GM12878 (cell line): ENCODE data around the gene SLC12A7. TPM values are rescaled to one million over a fixed set of nuclear protein-coding genes. Genes with fewer than 3 reads are reported as not detected.

ENCODE experiments used
- ATAC-seq: fragments of 200-7000 bp; cut with Tn5 transposase; 3 replicates; pipeline ENCODE4 v1.9.1; 2020; ENCODE audit warnings: mild to moderate bottlenecking, moderate library complexity
- BruUV-seq: library from RNA; stranded (reverse); fragments of 400-500 nt; replicated peaks from 2 replicates; lab custom pipeline; 2021; lab: Mats Ljungman, UMichigan
- CTCF ChIA-PET: fragments of 300-600 bp; sonication (Branson Sonifier 250); formaldehyde crosslinking; extraction: SDS; loops from one replicate; lab custom pipeline; 2021; ENCODE audit warnings: inconsistent platforms; lab: Yijun Ruan, JAX
- POLR2A ChIA-PET: fragments of 350-600 bp; formaldehyde crosslinking; extraction: SDS; loops from one replicate; lab custom pipeline; 2021; ENCODE audit warnings: inconsistent platforms; lab: Charles Lee
- RAD21 ChIA-PET: fragments of 300-600 bp; sonication (Branson Sonifier 250); formaldehyde crosslinking; loops from one replicate; lab custom pipeline; 2023; ENCODE audit warnings: antibody characterized with exemption; ENCODE audit not compliant: unreplicated experiment; lab: Charles Lee
- SMC1A ChIA-PET: fragments of 300-600 bp; sonication (Branson Sonifier 250); formaldehyde crosslinking; loops from one replicate; lab custom pipeline; 2023; ENCODE audit not compliant: unreplicated experiment, uncharacterized antibody; lab: Charles Lee
- DNase-seq: peaks from one replicate; pipeline ENCODE4 v3.0.0-alpha.2; 2011; ENCODE audit warnings: low read depth, low spot score
- FAIRE-seq: peaks from 3 replicates; lab custom pipeline; 2011; peaks lifted over from hg19 to GRCh38; lab: Jason Lieb, UNC
- H2AFZ ChIP-seq: 2 replicates; pipeline ENCODE4 v1.6.0; 2011; ENCODE audit warnings: low read depth, low read length, control low read depth; ENCODE audit not compliant: control insufficient read depth
- H3K27ac ChIP-seq: 2 replicates; pipeline ENCODE4 v1.5.1; 2011; ENCODE audit warnings: control low read depth; ENCODE audit not compliant: control insufficient read depth, insufficient read depth
- H3K27me3 ChIP-seq, 2 experiments: replicated peaks in 1 of 2; 2 replicates each; pipeline versions ENCODE4 v1.6.0 to v1.6.1; 2011; ENCODE audit warnings: low read length in 1 of 2; ENCODE audit not compliant: control insufficient read depth in 2 of 2, insufficient read depth in 2 of 2
- H3K36me3 ChIP-seq, 2 experiments: 2 replicates each; pipeline ENCODE4 v1.5.1; 2011; ENCODE audit warnings: low read length in 1 of 2; ENCODE audit not compliant: control insufficient read depth in 2 of 2, insufficient read depth in 2 of 2
- H3K4me1 ChIP-seq: 2 replicates; pipeline ENCODE4 v1.6.1; 2011; ENCODE audit warnings: mild to moderate bottlenecking, low read length, moderate library complexity, mixed read lengths; ENCODE audit not compliant: control insufficient read depth, insufficient read depth
- H3K4me2 ChIP-seq: 2 replicates; pipeline ENCODE4 v1.6.0; 2011; ENCODE audit warnings: control low read depth; ENCODE audit not compliant: control insufficient read depth, insufficient read depth
- H3K4me3 ChIP-seq: fragments of 200-600 bp; sonication (generic); 2 replicates; pipeline ENCODE4 v1.5.1; 2016
- H3K79me2 ChIP-seq: 2 replicates; pipeline ENCODE4 v1.6.0; 2011; ENCODE audit warnings: low read length; ENCODE audit not compliant: control insufficient read depth, insufficient read depth
- H3K9ac ChIP-seq: 2 replicates; pipeline ENCODE4 v1.8.0; 2011; ENCODE audit warnings: low read length, control low read depth, mixed read lengths; ENCODE audit not compliant: control insufficient read depth, insufficient read depth
- H3K9me3 ChIP-seq: replicated peaks from 3 replicates; pipeline ENCODE4 v1.5.1; 2011; ENCODE audit warnings: mild to moderate bottlenecking, low read length; ENCODE audit not compliant: control insufficient read depth, insufficient read depth
- H4K20me1 ChIP-seq: 2 replicates; pipeline ENCODE4 v1.6.0; 2011; ENCODE audit not compliant: control insufficient read depth, insufficient read depth
- BCL3 ChIP-seq: IDR thresholded peaks from 2 replicates; pipeline ENCODE4 v1.6.1; 2011; ENCODE audit warnings: borderline replicate concordance, low read depth, mild to moderate bottlenecking, moderate library complexity, low read length; ENCODE audit not compliant: insufficient read depth, poor library complexity, severe bottlenecking
- EED ChIP-seq: sonication (generic); IDR thresholded peaks from 2 replicates; pipeline ENCODE4 v1.6.1; 2016; ENCODE audit warnings: antibody characterized with exemption, low read depth
- HDAC6 ChIP-seq: fragments of 200-600 bp; sonication (generic); IDR thresholded peaks from one replicate; pipeline ENCODE4 v1.8.0; 2017; ENCODE audit warnings: antibody characterized with exemption; ENCODE audit not compliant: unreplicated experiment
- HSF1 ChIP-seq: fragments of 150-350 bp; IDR thresholded peaks from 2 replicates; pipeline ENCODE4 v1.6.1; 2014; ENCODE audit warnings: mild to moderate bottlenecking, low read depth, low read length
- MTA3 ChIP-seq: IDR thresholded peaks from 2 replicates; pipeline ENCODE4 v1.6.1; 2012; ENCODE audit warnings: low read length, inconsistent platforms, borderline replicate concordance
- POLR2A ChIP-seq: IDR thresholded peaks from 2 replicates; pipeline ENCODE4 v1.6.1; 2011; ENCODE audit warnings: low read depth, mild to moderate bottlenecking, low read length
- POLR2AphosphoS5 ChIP-seq: IDR thresholded peaks from 2 replicates; pipeline ENCODE4 v1.6.1; 2011; ENCODE audit warnings: mild to moderate bottlenecking, low read length, inconsistent platforms
- RBBP5 ChIP-seq: fragments of 200-600 bp; sonication (generic); conservative IDR thresholded peaks from 2 replicates; pipeline ENCODE4 v1.6.1; 2016
- RELA ChIP-seq: fragments of 450-650 bp; IDR thresholded peaks from 2 replicates; pipeline ENCODE4 v1.8.0; 2014; ENCODE audit warnings: borderline replicate concordance; ENCODE audit not compliant: partially characterized antibody
- RUNX3 ChIP-seq: IDR thresholded peaks from 2 replicates; pipeline ENCODE4 v1.6.1; 2012; ENCODE audit warnings: low read length, inconsistent platforms
- SIN3A ChIP-seq: IDR thresholded peaks from 2 replicates; pipeline ENCODE4 v1.6.1; 2012; ENCODE audit warnings: low read depth, low read length, improper control_type of control experiment
- TCF3 ChIP-seq: IDR thresholded peaks from 2 replicates; pipeline ENCODE4 v1.6.1; 2012; ENCODE audit warnings: low read depth, mild to moderate bottlenecking, low read length, borderline replicate concordance; ENCODE audit not compliant: insufficient read depth
- YY1 ChIP-seq: IDR thresholded peaks from 2 replicates; pipeline ENCODE4 v1.6.1; 2011; ENCODE audit warnings: low read depth, mild to moderate bottlenecking, low read length
- ZNF217 ChIP-seq: fragments of 450-650 bp; IDR thresholded peaks from 2 replicates; pipeline ENCODE4 v1.6.1; 2017; ENCODE audit warnings: antibody characterized with exemption, mild to moderate bottlenecking
- ZSCAN29 ChIP-seq: fragments of 450-650 bp; IDR thresholded peaks from 2 replicates; pipeline ENCODE4 v1.6.1; 2017; ENCODE audit warnings: mild to moderate bottlenecking, moderate library complexity
- ZZZ3 ChIP-seq: IDR thresholded peaks from 2 replicates; pipeline ENCODE4 v1.6.1; 2011; ENCODE audit warnings: low read depth; ENCODE audit not compliant: control insufficient read depth, insufficient read length
- WGBS: methylation state at CpG from one replicate; pipeline ENCODE4 v1.1.6; 2016; ENCODE audit warnings: low lambda C conversion rate; ENCODE audit not compliant: insufficient replicate concordance, insufficient coverage; ENCODE audit errors: missing lambda C conversion rate; 5-methylcytosine and 5-hydroxymethylcytosine counted together
- in situ Hi-C: fragments of 300-500 bp; cut with MboI; formaldehyde crosslinking; loops from 9 replicates; pipeline ENCODE4 v1.14.3; 2018; ENCODE audit warnings: mixed read lengths
- intact Hi-C: fragments of 100-400 bp; cut with micrococcal nuclease; formaldehyde crosslinking; loops from one replicate; pipeline ENCODE4 v1.14.2; 2022; ENCODE audit not compliant: unreplicated experiment
- polyA plus RNA-seq, 11 experiments: library from polyadenylated mRNA; depleted of rRNA in 4 of 11; unstranded in 6 of 11; stranded (reverse) in 5 of 11; fragments of >200 nt; fragmentation: Nextera tagmentation in 4 of 11; fragmentation: Illumina TruSeq in 1 of 11; extraction: Ambion mirVana in 4 of 11; extraction: Trizol in 1 of 11; gene quantifications; 1 replicate in 1 of 11; 2 replicates in 10 of 11; pipeline versions ENCODE4 v1.2.1 to v1.2.3, GENCODE V29; 2011 to 2016; ENCODE audit warnings: inconsistent platforms in 2 of 11, missing spikeins in 2 of 11, low read depth in 1 of 11
- total RNA-seq, 4 experiments: library from RNA; depleted of rRNA in 3 of 4; stranded (reverse); fragments of >200 nt in 3 of 4; fragmentation: Illumina TruSeq in 1 of 4; extraction: Trizol in 1 of 4; gene quantifications; 2 replicates each; pipeline versions ENCODE4 v1.2.1 to v1.2.3, GENCODE V29; 2013 to 2021

The SLC12A7 gene
- total and polyA plus RNA-seq, 10 of the 15 experiments (the other 5 are each of a cell fraction or from before 2014, with no cell fraction given): 0.10 to 10.0 (median 2.9) TPM

- no peaks in the 10 kb centered on the region for H4K20me1 ChIP-seq
- H3K27me3 ChIP-seq: no peaks in the 10 kb centered on the region; a peak in 1 of 4 replicates
- CTCF ChIA-PET: interaction anchor here (1.1 kb wide), 1 partner anchor 224 kb away, joined by 3 read pairs; no protein-coding TSS in a partner anchor
- no peak overlapping the region for H3K9ac ChIP-seq
- ATAC-seq (no peak), FAIRE-seq (no peak), DNase-seq (no peak)
- TF ChIP-seq POLR2AphosphoS5 (no peak), RUNX3 (no peak)
- no peak overlapping the region for H3K4me3 ChIP-seq
- H3K27ac ChIP-seq: no peak overlapping the region
- WGBS: 46% methylated on average over 17 of the region's 19 CpGs
- H3K4me1 ChIP-seq: peaks cover 8% of the 10 kb centered on the region
- no TSS peak for BruUV-seq
- H2AFZ ChIP-seq: no peak overlapping the region
- intact Hi-C loops (loop anchor here (10.0 kb wide), 1 partner anchor 129 kb away; no protein-coding TSS in a partner anchor), in situ Hi-C loops (no loop called here)
- no peaks in the 10 kb centered on the region for H3K79me2 ChIP-seq
- H3K4me2 ChIP-seq: no peak overlapping the region
- RAD21 ChIA-PET: interaction anchor here (1.6 to 1.9 kb wide), 2 partner anchors 39 to 220 kb away, joined by 3 to 4 read pairs; no protein-coding TSS in a partner anchor
- no peaks in the 10 kb centered on the region for H3K9me3 ChIP-seq
- no peaks in the 10 kb centered on the region for H3K36me3 ChIP-seq
- POLR2A ChIA-PET: no interaction called here
- SMC1A ChIA-PET: interaction anchor here (0.7 kb wide), 1 partner anchor 207 kb away, joined by 3 read pairs; no protein-coding TSS in a partner anchor
These were observed 32.2 kb upstream of the SLC12A7 start for GRCh38 chr5:1144089-1144488.

- ChIA-PET POLR2A (no interaction called here), CTCF (interaction anchor here (1.1 kb wide), 1 partner anchor 224 kb away, joined by 3 read pairs; no protein-coding TSS in a partner anchor)
- TF ChIP-seq TCF3 (no peak), ZZZ3 (no peak), EED (no peak), ZSCAN29 (no peak), YY1 (no peak), RBBP5 (no peak), POLR2A (no peak), BCL3 (no peak), RELA (no peak), SIN3A (no peak), HSF1 (no peak), MTA3 (no peak), HDAC6 (no peak), ZNF217 (no peak)
These were observed 31.7 kb upstream of the SLC12A7 start for GRCh38 chr5:1143670-1143951.

More at GRCh38 chr5:1143670-1143951, 31.7 kb upstream of the SLC12A7 start:
- Histone ChIP-seq H3K36me3 (no peaks in the 10 kb centered on the region), H3K27me3 (no peaks in the 10 kb centered on the region; a peak in 1 of 4 replicates), H3K27ac (no peak overlapping the region), H3K4me3 (no peak overlapping the region), H3K9ac (no peak overlapping the region), H3K4me2 (no peak overlapping the region), H2AFZ (no peak overlapping the region), H4K20me1 (no peaks in the 10 kb centered on the region), H3K79me2 (no peaks in the 10 kb centered on the region), H3K9me3 (no peaks in the 10 kb centered on the region), H3K4me1 (peaks cover 8% of the 10 kb centered on the region)
- in situ Hi-C loops: no loop called here
- WGBS: 22% methylated on average over 7 of the region's 7 CpGs
- no TSS peak for BruUV-seq
- SMC1A ChIA-PET: no interaction called here
- no peak for FAIRE-seq
- DNase-seq: no peak
- RAD21 ChIA-PET: interaction anchor here (1.6 to 1.9 kb wide), 2 partner anchors 38 to 220 kb away, joined by 3 to 4 read pairs; no protein-coding TSS in a partner anchor
- intact Hi-C loops: loop anchor here (10.0 kb wide), 1 partner anchor 129 kb away; no protein-coding TSS in a partner anchor
- no peak for ATAC-seq
